Stimulated activated CD8-positive, alpha-beta memory T cell treated with anti-CD3 and anti-CD28 coated beads, Interleukin-7, amount 100 ng/mL, for 4 hours (primary cell): ENCODE results near the gene KRTAP4-16.
"Not testable (repeated sequence)": the region's sequence is repeated elsewhere in the genome, so short reads cannot be mapped to it uniquely, and the experiment has no call there.

Experiments used
- DNase-seq, 2 donors: peaks; one replicate each; pipeline ENCODE4 v3.0.0-alpha.2; 2020; ENCODE audit warnings: low read depth in 2 of 2

The KRTAP4-16 gene

DNA sequence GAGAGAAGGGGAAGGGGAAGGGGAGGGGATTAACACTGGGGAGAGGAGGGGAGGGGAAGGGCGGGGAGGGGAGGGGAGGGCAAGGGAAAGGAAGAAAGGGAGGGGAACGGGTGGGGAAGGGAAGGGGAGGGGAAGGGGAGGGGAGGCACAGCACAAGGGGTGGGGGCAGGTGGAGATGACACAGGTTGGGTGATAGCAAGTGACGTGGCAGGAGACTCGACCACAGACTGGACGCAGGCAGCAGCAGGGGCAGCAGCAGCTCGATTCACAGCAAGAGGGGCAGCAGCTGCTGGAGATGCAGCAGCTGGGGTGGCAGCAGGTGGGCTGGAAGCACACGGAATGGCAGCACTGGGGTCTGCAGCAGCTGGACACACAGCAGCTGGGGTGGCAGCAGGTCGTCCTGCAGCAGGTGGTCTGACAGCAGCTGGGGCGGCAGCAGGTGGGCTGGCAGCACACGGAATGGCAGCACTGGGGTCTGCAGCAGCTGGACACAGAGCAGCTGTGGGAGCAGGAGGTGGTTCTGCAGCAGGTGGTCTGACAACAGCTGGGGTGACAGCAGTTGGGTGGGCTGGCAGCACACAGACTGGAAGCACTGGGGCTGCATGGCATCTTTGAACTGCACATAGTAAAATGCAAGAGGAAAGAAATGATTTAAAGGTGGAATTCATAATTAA is at the start of gene KRTAP4-16:
Gene KRTAP4-16, minus strand, starts transcription at position 624 of the 674 bp plus-strand sequence. Its CDS starts 0 bp downstream, at position 624.
- no peak for DNase-seq

- no peak for DNase-seq
Measured at GRCh38 chr17:41151525-41151924, 49.5 kb upstream of the KRTAP4-16 start.

GRCh38 chr17:41150026-41150425 is 48.0 kb upstream of the KRTAP4-16 start:
- DNase-seq, result no peak

GRCh38 chr17:41149652-41149985 is 47.6 kb upstream of the KRTAP4-16 start, which contains the start of gene KRTAP4-5:
Gene KRTAP4-5 (minus strand): TSS chr17:41149825. CDS start chr17:41149767, 58 bp downstream.
- DNase-seq, result no peak

DNA sequence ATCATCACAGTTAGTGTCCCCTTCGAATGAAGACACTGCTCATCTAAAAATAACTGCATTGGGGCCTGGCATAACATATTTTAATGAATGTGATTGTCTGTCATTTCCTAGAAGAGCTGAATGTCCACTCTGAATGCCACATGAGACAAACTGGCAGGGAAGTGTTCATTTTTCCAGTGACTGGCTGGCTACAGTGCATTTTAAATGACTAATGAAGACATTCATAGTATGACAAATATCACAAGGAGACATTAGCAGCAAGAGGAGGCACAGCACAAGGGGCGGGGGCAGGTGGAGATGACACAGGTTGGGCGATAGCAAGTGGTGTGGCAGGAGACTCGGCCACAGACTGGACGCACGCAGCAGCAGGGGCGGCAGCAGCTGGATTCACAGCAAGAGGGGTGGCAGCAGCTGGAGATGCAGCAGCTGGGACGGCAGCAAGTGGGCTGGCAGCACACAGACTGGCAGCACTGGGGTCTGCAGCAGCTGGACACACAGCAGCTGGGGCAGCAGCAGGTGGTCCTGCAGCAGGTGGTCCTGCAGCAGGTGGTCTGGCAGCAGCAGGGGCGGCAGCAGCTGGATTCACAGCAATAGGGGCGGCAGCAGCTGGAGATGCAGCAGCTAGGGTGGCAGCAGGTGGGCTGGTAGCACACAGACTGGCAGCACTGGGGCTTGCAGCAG is 47.1 kb upstream of the KRTAP4-16 start:
- DNase-seq, result not testable (repeated sequence)

DNA sequence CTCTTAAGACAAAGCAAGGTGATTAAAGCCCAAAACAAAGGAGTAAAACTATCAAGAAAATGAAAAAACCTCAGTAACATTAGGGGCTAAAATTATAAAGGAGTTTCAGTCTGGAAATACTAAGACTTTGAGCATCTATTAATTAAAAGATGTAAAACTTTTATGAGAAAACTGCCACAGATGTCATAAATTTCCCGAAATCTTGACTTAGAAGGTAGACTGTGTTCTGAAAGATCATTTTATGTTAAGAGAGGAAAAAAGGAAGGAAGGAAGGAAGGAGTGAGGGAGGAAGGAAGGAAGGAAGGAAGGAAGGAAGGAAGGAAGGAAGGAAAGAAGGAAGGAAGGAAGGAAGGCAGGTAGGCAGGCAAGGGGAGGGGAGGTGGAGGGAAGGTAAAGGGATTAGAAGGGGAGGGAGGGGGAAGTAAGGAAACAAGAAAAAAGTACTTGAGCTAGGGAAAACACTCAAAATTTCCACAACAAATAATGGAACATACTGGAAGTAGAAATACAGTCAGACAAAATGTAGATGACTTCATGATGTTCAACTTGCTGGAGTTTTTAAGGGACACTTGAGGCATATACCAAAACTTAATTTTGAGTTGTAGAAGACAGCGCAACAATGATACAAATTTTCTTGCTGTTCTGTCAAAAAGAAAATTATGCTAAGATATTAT is 45.7 kb upstream of the KRTAP4-16 start:
- DNase-seq, result no peak

- DNase-seq, result no peak
Measured at GRCh38 chr17:41145261-41145660, 43.3 kb upstream of the KRTAP4-16 start.

GRCh38 chr17:41144846-41145245 is 42.8 kb upstream of the KRTAP4-16 start:
- DNase-seq, result no peak

DNA sequence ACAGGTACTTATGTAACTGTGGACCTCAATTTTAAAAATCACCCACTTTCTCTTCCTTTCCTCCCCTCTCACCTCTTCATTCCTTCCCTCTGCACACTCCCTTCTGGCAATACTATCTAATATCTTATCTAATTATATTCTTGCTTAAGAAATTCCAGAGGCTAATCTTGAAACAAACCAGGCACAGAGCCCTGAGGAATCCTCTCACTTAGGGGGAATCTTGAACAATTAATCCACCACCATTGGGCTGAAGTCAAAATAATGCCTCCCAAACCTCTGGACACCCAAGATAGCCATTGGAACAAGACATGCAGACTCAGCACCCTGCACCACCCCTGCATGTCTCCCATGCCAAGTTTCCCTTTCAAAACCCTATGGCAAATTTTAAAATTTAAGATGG is 39.4 kb upstream of the KRTAP4-16 start:
- DNase-seq, result no peak

DNA sequence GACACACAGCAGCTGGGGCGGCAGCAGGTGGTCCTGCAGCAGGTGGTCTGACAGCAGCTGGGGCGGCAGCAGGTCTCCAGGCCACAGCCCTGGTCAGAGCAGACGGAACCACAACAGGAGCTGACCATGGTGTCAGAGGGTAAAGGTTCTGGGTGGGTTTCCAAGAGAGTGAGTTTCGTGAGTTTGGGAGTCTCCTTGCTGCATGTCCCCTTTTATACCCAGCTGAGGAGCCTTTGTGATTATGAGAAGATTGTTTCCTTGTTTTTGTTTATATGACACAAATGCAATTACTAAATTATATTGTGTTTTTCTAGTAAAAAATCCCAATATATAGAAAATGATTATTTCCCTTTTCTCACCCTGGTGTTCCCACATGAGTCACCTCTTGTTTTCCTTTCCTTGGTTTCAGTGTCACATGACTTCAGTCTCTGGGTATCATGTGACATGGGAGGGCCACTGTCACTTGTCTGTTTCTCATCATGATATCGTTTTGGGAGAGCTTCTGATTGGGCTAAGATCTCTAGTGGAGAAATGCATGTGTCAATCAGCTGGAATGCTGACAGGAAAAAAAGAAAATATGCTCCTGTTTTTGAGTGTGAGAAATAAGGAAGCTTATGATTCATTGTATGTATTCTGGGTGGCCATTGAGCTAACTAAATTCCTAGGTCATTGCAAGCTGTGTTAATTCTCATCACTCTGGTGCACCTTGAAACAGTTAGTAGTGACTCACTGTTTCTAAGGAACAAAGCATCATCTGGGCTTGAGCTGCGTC is 38.5 kb upstream of the KRTAP4-16 start, which contains the start of gene KRTAP4-6:
Gene KRTAP4-6, minus strand, starts transcription at position 185 of the 772 bp plus-strand sequence. Its CDS starts 57 bp downstream, at position 128.
- DNase-seq, result no peak

- DNase-seq, result not testable (repeated sequence)
Measured at GRCh38 chr17:41139865-41140264, 37.9 kb upstream of the KRTAP4-16 start.

- no peak for DNase-seq
Measured at GRCh38 chr17:41133880-41134735, 32.1 kb upstream of the KRTAP4-16 start.

DNA sequence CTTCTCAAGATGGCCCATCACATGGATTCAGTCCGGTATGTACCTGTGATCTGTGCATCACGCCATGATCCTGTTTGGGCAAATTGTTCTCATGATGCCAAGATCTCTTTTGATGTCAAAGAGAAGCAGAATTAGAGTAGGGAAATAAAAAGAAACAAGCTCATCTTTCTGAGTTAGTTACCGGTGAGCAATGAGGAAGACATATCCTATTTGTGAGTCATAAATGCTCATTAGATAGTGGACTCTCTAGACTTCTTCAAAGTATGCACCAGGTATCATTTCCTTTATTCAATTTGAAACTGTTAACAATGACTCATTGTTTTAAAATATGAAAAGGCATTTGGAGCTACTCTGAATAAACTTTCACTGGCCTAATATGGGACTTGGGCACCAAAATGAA is 30.0 kb upstream of the KRTAP4-16 start:
- no peak for DNase-seq

GRCh38 chr17:41127371-41127770 is 25.4 kb upstream of the KRTAP4-16 start:
- DNase-seq, result no peak

DNA sequence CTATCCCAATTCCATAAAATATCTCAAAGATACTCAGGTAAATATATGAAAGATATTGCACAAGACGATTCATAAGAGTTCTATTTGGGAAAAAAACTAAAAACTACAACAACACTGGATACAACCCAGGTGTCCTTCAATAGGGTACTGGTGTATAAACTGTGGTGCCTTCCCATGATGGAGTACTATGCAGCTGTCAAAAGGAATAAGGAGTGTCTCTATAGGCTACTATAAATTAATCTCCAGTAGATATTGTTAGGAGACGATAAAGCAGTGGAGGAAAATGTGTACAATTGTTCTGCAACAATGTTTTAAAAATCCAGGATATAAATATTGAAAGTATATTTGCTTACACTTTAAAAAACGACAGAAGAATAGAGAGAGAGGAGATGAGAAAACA is 24.4 kb upstream of the KRTAP4-16 start:
- DNase-seq, result no peak

- DNase-seq, result no peak
Measured at GRCh38 chr17:41125064-41125463, 23.1 kb upstream of the KRTAP4-16 start.

DNA sequence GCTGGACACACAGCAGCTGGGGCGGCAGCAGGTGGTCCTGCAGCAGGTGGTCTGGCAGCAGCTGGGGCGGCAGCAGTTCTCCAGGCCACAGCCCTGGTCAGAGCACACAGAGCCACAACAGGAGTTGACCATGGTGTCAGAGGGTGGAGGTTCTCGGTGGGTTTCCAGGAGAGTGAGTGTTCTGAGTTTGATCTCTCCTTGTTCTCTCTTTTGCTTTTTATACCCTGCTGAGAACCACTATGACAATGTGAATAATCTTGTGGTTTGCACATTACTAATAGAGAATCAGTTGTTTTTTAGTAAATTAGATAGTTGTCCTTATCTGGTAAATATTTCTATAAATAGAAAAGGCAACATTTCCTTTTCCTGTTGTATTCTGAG is 22.0 kb upstream of the KRTAP4-16 start, which contains the start of gene KRTAP4-12:
Gene KRTAP4-12, minus strand, starts transcription at position 192 of the 381 bp plus-strand sequence. Its CDS starts 60 bp downstream, at position 132.
- DNase-seq, result not testable (repeated sequence)

- not testable (repeated sequence) for DNase-seq
Measured at GRCh38 chr17:41123292-41123990, 21.4 kb upstream of the KRTAP4-16 start.

DNA sequence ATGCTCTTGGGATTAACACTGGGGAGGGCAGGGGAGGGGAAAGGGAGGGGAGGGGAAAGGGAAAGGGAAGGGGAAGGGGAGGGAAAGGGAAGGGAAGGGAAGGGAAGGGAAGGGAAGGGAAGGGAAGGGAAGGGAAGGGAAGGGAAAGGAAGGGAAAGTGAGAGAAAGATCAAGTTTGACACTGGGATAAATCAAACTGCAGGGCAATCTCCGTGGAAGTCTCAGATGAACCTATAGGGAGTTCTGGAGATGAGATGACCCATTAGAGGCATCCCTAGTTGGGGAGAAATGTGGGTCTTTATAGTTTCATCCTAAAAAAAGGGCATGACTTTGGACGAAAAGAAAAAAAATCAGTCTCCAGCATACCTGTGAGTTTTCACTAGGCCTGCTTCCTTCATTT is 19.7 kb upstream of the KRTAP4-16 start:
- no peak for DNase-seq
